K562 (cell line): ENCODE data around the gene EOGT. TPM values are rescaled to one million over a fixed set of nuclear protein-coding genes. Genes with fewer than 3 reads are reported as not detected.

Experiments
- ATAC-seq: fragments of 200-7000 bp; cut with Tn5 transposase; 3 replicates; pipeline ENCODE4 v1.9.1; 2020; ENCODE audit warnings: moderate library complexity
- BruUV-seq: library from RNA; stranded (reverse); fragments of 400-500 nt; replicated peaks from 2 replicates; lab custom pipeline; 2021; lab: Mats Ljungman, UMichigan
- CTCF ChIA-PET: fragments of 300-600 bp; formaldehyde crosslinking; extraction: SDS; loops from one replicate; lab custom pipeline; 2021; ENCODE audit warnings: low intra/inter-chr PET ratio; lab: Yijun Ruan, JAX
- POLR2A ChIA-PET: fragments of 300-600, 350-650 bp; sonication (Branson Sonifier 250); formaldehyde crosslinking; extraction: SDS; loops from one replicate; lab custom pipeline; 2021; ENCODE audit warnings: antibody characterized with exemption, inconsistent platforms; lab: Yijun Ruan, JAX
- DNase-seq, 4 experiments: peaks; one replicate each; pipeline versions ENCODE4 v3.0.0 to v3.0.0-alpha.2; 2011 to 2018; ENCODE audit warnings: low spot score in 3 of 4, mixed read lengths in 3 of 4; ENCODE audit errors: extremely low read depth in 1 of 4
- FAIRE-seq: peaks from 2 replicates; lab custom pipeline; 2011; peaks lifted over from hg19 to GRCh38; lab: Jason Lieb, UNC
- H2AFZ ChIP-seq: 2 replicates; pipeline ENCODE4 v1.6.0; 2011; ENCODE audit warnings: low read depth, low read length, control low read depth, inconsistent platforms
- H3K27ac ChIP-seq: fragments of 200-600 bp; 3 replicates; pipeline ENCODE4 v1.8.0; 2011; ENCODE audit warnings: low read depth, mild to moderate bottlenecking, control low read depth, inconsistent platforms, low read length, moderate library complexity, mixed read lengths; ENCODE audit errors: extremely low read depth
- H3K27me3 ChIP-seq, 2 experiments: fragments of 300-600 bp in 1 of 2; 2 replicates in 1 of 2; 3 replicates in 1 of 2; pipeline versions ENCODE4 v1.6.0 to v1.8.0; 2011; ENCODE audit warnings: inconsistent platforms in 2 of 2, low read length in 2 of 2, mild to moderate bottlenecking in 1 of 2, mixed read lengths in 1 of 2, moderate library complexity in 1 of 2; ENCODE audit not compliant: control insufficient read depth in 2 of 2, insufficient read depth in 2 of 2
- H3K36me3 ChIP-seq: fragments of 300-600 bp; 3 replicates; pipeline ENCODE4 v1.8.0; 2011; ENCODE audit warnings: mild to moderate bottlenecking, low read length, inconsistent platforms; ENCODE audit not compliant: control insufficient read depth, insufficient read depth
- H3K4me1 ChIP-seq, 2 experiments: fragments of 200-600 bp in 1 of 2; replicated peaks in 1 of 2; 2 replicates in 1 of 2; 3 replicates in 1 of 2; pipeline versions ENCODE4 v1.5.1 to v1.8.0; 2011; ENCODE audit warnings: inconsistent platforms in 2 of 2, low read length in 2 of 2, mild to moderate bottlenecking in 1 of 2, mixed read lengths in 1 of 2, moderate library complexity in 1 of 2; ENCODE audit not compliant: control insufficient read depth in 2 of 2, insufficient read depth in 2 of 2
- H3K4me2 ChIP-seq: 2 replicates; pipeline ENCODE4 v1.6.1; 2011; ENCODE audit warnings: low read length, control low read depth, inconsistent platforms, mixed read lengths; ENCODE audit not compliant: insufficient read depth
- H3K4me3 ChIP-seq: fragments of 200-600 bp; sonication (generic), shearing (Covaris generic); 2 replicates; pipeline ENCODE4 v1.5.1; 2016; ENCODE audit warnings: control low read depth, inconsistent platforms
- H3K79me2 ChIP-seq: fragments of 200-600 bp; 3 replicates; pipeline ENCODE4 v1.8.0; 2011; ENCODE audit warnings: low read length, inconsistent platforms; ENCODE audit not compliant: control insufficient read depth, insufficient read depth
- H3K9ac ChIP-seq, 2 experiments: 2 replicates each; pipeline versions ENCODE4 v1.6.0 to v1.6.1; 2011; ENCODE audit warnings: low read depth in 2 of 2, low read length in 2 of 2, control low read depth in 1 of 2, inconsistent platforms in 1 of 2, mild to moderate bottlenecking in 1 of 2, mixed read lengths in 1 of 2; ENCODE audit not compliant: insufficient read depth in 1 of 2
- H3K9me1 ChIP-seq: one replicate; pipeline ENCODE4 v1.6.0; 2011; ENCODE audit warnings: inconsistent platforms, mild to moderate bottlenecking, low read length, moderate library complexity; ENCODE audit not compliant: control insufficient read depth, insufficient read depth
- H3K9me3 ChIP-seq: replicated peaks from 2 replicates; pipeline ENCODE4 v1.5.1; 2011; ENCODE audit warnings: low read depth, low read length, inconsistent platforms; ENCODE audit not compliant: control insufficient read depth, insufficient read depth
- H4K20me1 ChIP-seq: replicated peaks from 2 replicates; pipeline ENCODE4 v1.6.1; 2011; ENCODE audit warnings: low read length, inconsistent platforms, mixed read lengths; ENCODE audit not compliant: control insufficient read depth, insufficient read depth
- AFF1 ChIP-seq, 2 experiments: fragments of 450-650 bp; IDR thresholded peaks; 2 replicates each; pipeline ENCODE4 v1.6.1; 2018; ENCODE audit warnings: mild to moderate bottlenecking in 2 of 2, low read depth in 1 of 2; ENCODE audit not compliant: partially characterized antibody in 2 of 2
- ELF2 ChIP-seq: fragments of 250-450 bp; sonication (Bioruptor Pico); IDR thresholded peaks from 2 replicates; pipeline ENCODE4 v1.5.0; 2021; ENCODE audit warnings: mild to moderate bottlenecking
- HBP1 ChIP-seq: fragments of 450-650 bp; formaldehyde crosslinking; IDR thresholded peaks from 2 replicates; pipeline ENCODE4 v1.4.0; 2022; ENCODE audit warnings: missing genetic modification characterization
- HDGF ChIP-seq: fragments of 450-650 bp; IDR thresholded peaks from 2 replicates; pipeline ENCODE4 v1.6.1; 2016
- HSF4 ChIP-seq: fragments of 250-450 bp; sonication (Bioruptor Pico); IDR thresholded peaks from 2 replicates; pipeline ENCODE4 v2.1.2; 2022; ENCODE audit warnings: mild to moderate bottlenecking, moderate library complexity, borderline replicate concordance
- MAFF ChIP-seq: IDR thresholded peaks from 2 replicates; pipeline ENCODE4 v1.6.1; 2012; ENCODE audit warnings: low read length, improper control_type of control experiment
- NR1H2 ChIP-seq: sonication (generic); formaldehyde crosslinking; IDR thresholded peaks from 2 replicates; pipeline ENCODE4 v1.4.0; 2020; ENCODE audit warnings: mild to moderate bottlenecking, missing genetic modification reagents
- POLR2A ChIP-seq: fragments of 450-650 bp; conservative IDR thresholded peaks from 2 replicates; pipeline ENCODE4 v1.6.1; 2016
- THAP7 ChIP-seq: fragments of 250-450 bp; sonication (Bioruptor Pico); IDR thresholded peaks from 2 replicates; pipeline ENCODE4 v1.5.0; 2021
- WGBS: fragments of 100-300 bp; shearing (Covaris generic); methylation state at CpG from one replicate; pipeline ENCODE4 v1.1.6; 2016; ENCODE audit warnings: low coverage, mixed read lengths; ENCODE audit not compliant: insufficient coverage; ENCODE audit errors: missing lambda C conversion rate; 5-methylcytosine and 5-hydroxymethylcytosine counted together
- in situ Hi-C: fragments of 300-500 bp; cut with MboI; formaldehyde crosslinking; loops from 4 replicates; pipeline ENCODE4 v1.15.0; 2018; ENCODE audit warnings: inconsistent platforms, mixed read lengths
- intact Hi-C: fragments of 100-400 bp; cut with micrococcal nuclease; formaldehyde crosslinking; loops from 2 replicates; pipeline ENCODE4 v1.14.2; 2022
- polyA plus RNA-seq, 8 experiments: library from polyadenylated mRNA; depleted of rRNA in 4 of 8; stranded (reverse) in 5 of 8; unstranded in 3 of 8; fragments of >200 nt; fragmentation: Nextera tagmentation in 2 of 8; fragmentation: Illumina TruSeq in 1 of 8; extraction: Ambion mirVana in 2 of 8; extraction: Trizol in 1 of 8; gene quantifications; 2 replicates each; pipeline versions ENCODE4 v1.2.1 to v1.2.3, GENCODE V29; 2011 to 2014; ENCODE audit warnings: inconsistent platforms in 1 of 8, missing spikeins in 1 of 8
- total RNA-seq, 7 experiments: library from RNA; depleted of rRNA in 6 of 7; stranded (reverse); fragments of >200 nt in 6 of 7; fragmentation: Illumina TruSeq in 2 of 7; extraction: Trizol in 2 of 7; gene quantifications; 2 replicates each; pipeline versions ENCODE4 v1.2.1 to v1.2.3, GENCODE V29; 2011 to 2021; ENCODE audit warnings: low replicate concordance in 1 of 7

EOGT gene
- total and polyA plus RNA-seq, 9 of the 15 experiments (the other 6 are each of a cell fraction or from before 2014, with no cell fraction given), result 3.6 to 17.9 (median 7.4) TPM

- 100% methylated on average over 1 of the region's 8 CpGs for WGBS
- intact Hi-C loops, result no loop called here
- no peak for DNase-seq
Measured at GRCh38 chr3:69011096-69011730, 2.3 kb downstream of the EOGT start.

More at GRCh38 chr3:69011096-69011730, 2.3 kb downstream of the EOGT start:
- Histone ChIP-seq H3K9me3 (no peaks in the 10 kb centered on the region), H3K4me1 (peaks cover 8 to 17% of the 10 kb centered on the region in 2 experiments), H3K79me2 (peaks cover 18% of the 10 kb centered on the region), H3K27me3 (no peaks in the 10 kb centered on the region), H3K9ac (no peak overlapping the region), H3K4me3 (no peak overlapping the region), H2AFZ (no peak overlapping the region), H3K27ac (no peak overlapping the region), H3K36me3 (peaks cover 43% of the 10 kb centered on the region; the same call in 2 of the 3 replicates), H4K20me1 (no peaks in the 10 kb centered on the region), H3K4me2 (no peak overlapping the region), H3K9me1 (no peaks in the 10 kb centered on the region)
- ATAC-seq (no peak), FAIRE-seq (no peak)
- ChIA-PET CTCF (no interaction called here), POLR2A (interaction anchor here (0.7 to 1.0 kb wide), 2 partner anchors 11 to 41 kb away, joined by 3 to 4 read pairs; partner anchors contain the start of gene TMF1)
- in situ Hi-C loops, result no loop called here
- TF ChIP-seq THAP7 (CRISPR knock-in tag) (no peak), POLR2A (no peak), HDGF (no peak), AFF1 (IDR thresholded peaks at IDR 0.05; ENCODE audit: low read depth in 1 of 2, partially characterized antibody in 2 of 2) (no peak), ELF2 (no peak), NR1H2 (CRISPR knock-in tag) (no peak), MAFF (no peak), HBP1 (no peak), HSF4 (CRISPR knock-in tag) (no peak)
- BruUV-seq, result no TSS peak
